ENCODE data around the gene FXYD4. TPM values are rescaled to one million over a fixed set of nuclear protein-coding genes. Genes with fewer than 3 reads are reported as not detected.
A peak's percentile ranks its signal among the peaks of the same experiment; 100 is the strongest.

Gene FXYD4
- total RNA-seq, 1 donor from 2014 or later, result not detected

GRCh38 chr10:43399320-43400310, 28.2 kb downstream of the FXYD4 start:
- H3K9me3 Mint-ChIP-seq, result no peaks in the 10 kb centered on the region
- H3K4me3 Mint-ChIP-seq, result peak overlapping the region; percentile 96
- H3K36me3 Mint-ChIP-seq (ENCODE audit: low read depth), result peaks cover 72% of the 10 kb centered on the region
- H3K4me1 Mint-ChIP-seq, result peaks cover 75% of the 10 kb centered on the region
- DNase-seq, result no peak
- peak overlapping the region; percentile 85 for H3K27ac Mint-ChIP-seq
- no peaks in the 10 kb centered on the region for H3K27me3 Mint-ChIP-seq
- intact Hi-C loops (cut with micrococcal nuclease), result loop anchor here (5.0 kb wide), 1 partner anchor 597 kb away; no protein-coding TSS in a partner anchor

DNA sequence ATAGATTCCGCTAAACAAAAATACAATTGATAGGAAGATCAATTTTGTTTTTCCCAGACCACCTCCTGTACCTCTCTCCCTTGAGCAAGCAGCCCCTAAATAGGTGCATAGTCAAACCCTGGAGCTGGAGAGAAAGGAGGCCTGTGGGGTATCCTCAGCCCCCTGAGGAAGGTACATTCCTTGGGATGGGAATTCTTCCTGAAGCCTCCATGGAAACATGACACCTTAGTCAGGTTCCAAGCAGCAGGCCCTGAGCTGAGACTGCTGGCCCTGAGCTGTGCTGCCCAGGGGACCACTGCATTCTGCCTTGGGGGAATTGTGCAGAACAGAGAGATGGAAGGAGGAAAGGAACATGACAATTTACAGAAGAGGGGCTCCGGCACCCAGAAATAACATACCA, 30.2 kb downstream of the FXYD4 start:
- intact Hi-C loops (cut with micrococcal nuclease), result loop anchor here (5.0 kb wide), 1 partner anchor 599 kb away; no protein-coding TSS in a partner anchor
- H3K36me3 Mint-ChIP-seq (ENCODE audit: low read depth), result peaks cover 70% of the 10 kb centered on the region
- H3K27ac Mint-ChIP-seq, result peak overlapping the region; percentile 68
- peak overlapping the region; percentile 96 for H3K4me3 Mint-ChIP-seq
- no peaks in the 10 kb centered on the region for H3K27me3 Mint-ChIP-seq
- H3K9me3 Mint-ChIP-seq, result no peaks in the 10 kb centered on the region
- peaks cover 60% of the 10 kb centered on the region for H3K4me1 Mint-ChIP-seq
- no peak for DNase-seq

DNA sequence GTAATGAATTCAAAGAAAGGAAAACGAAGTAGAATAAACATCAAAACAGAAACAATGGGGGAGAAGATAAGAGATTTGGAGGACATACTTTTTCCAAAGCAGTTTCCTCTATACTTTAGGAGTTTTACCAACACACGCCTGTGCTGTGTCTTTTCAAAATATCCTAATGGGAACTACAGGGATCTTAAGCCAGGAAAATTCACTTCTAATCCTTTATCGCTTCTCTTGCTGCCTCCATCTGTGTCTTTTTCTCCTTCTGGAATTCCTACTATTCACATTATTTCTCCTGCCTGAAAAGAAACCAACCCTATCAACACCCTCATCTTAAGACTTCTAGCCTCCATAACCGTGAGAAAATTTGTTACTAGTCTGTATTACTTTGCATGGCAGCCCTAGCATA, 30.7 kb downstream of the FXYD4 start:
- Mint-ChIP-seq H3K36me3 (ENCODE audit: low read depth) (peaks cover 70% of the 10 kb centered on the region), H3K9me3 (no peaks in the 10 kb centered on the region), H3K27ac (peak overlapping the region; percentile 67), H3K4me1 (peaks cover 59% of the 10 kb centered on the region), H3K4me3 (peak overlapping the region; percentile 96), H3K27me3 (no peaks in the 10 kb centered on the region)
- no peak for DNase-seq
- intact Hi-C loops (cut with micrococcal nuclease), result loop anchor here (5.0 kb wide), 1 partner anchor 600 kb away; no protein-coding TSS in a partner anchor

DNA sequence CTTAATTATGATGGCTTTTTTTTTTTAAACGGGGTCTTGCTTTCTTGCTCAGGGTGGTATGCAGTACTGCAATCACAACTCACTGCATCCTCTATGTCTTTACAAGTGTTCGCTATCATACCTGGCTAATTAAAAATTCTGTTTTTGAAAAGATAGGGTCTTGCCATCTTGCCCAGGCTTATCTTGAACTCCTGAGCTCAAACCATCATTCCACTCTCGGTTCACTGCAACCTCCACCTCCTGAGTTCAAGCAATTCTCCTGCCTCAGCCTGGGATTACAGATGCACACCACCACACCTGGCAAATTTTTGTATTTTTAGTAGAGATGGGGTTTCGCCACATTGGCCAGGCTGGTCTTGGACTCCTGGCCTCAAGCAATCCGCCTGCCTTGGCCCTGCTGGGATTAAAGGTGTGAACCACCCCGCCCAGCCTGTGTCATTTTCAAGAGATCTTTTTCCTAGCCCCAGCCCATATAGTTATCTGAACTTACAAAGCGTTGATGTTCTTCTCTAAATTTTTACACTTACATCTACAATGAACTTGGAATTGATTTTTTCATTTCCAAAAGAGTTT, 31.5 kb downstream of the FXYD4 start:
- DNase-seq, result no peak
- Mint-ChIP-seq H3K4me1 (peaks cover 56% of the 10 kb centered on the region), H3K4me3 (peak overlapping the region; percentile 96), H3K9me3 (no peaks in the 10 kb centered on the region), H3K27ac (peak overlapping the region; percentile 14), H3K27me3 (no peaks in the 10 kb centered on the region), H3K36me3 (ENCODE audit: low read depth) (peaks cover 68% of the 10 kb centered on the region)
- intact Hi-C loops (cut with micrococcal nuclease), result loop anchor here (5.0 kb wide), 1 partner anchor 601 kb away; no protein-coding TSS in a partner anchor

DNA sequence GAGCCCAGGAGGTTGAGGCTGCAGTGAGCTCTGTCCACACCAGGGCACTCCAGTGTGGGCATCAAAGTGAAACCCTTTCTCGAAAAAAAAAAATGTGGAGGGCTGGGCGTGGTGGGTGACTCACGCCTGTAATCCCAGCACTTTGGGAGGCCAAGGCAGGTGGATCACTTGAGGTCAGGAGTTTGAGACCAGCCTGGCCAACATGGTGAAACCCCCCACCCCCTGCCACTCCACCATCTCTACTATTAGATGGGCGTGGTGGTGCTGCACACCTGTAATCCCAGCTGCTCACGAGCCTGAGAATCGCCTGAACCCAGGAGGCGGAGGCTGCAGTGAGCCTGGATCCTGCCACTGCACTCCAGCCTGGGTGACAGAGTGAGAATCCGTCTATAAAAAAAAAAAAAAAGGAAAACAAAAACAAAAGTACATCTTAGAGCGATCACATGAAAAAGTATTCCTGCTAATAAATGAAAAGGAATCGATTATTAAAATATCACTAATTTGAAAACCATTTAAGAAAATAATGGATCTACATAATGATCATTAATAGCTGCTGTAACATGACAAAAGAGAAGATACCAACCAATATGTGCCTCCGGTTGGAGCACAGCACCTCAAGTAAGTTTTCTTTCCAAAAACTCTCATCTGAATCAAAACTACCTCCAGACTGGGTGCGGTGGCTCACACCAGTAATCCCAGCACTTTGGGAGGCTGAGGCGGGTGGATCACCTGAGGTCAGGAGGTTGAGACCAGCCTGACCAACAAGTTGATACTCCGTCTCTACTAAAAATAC, 32.7 kb downstream of the FXYD4 start:
- H3K27me3 Mint-ChIP-seq, result no peaks in the 10 kb centered on the region
- peaks cover 67% of the 10 kb centered on the region for H3K36me3 Mint-ChIP-seq (ENCODE audit: low read depth)
- H3K4me1 Mint-ChIP-seq, result peaks cover 51% of the 10 kb centered on the region
- H3K4me3 Mint-ChIP-seq, result peak overlapping the region; percentile 96
- H3K9me3 Mint-ChIP-seq, result no peaks in the 10 kb centered on the region
- intact Hi-C loops (cut with micrococcal nuclease), result loop anchor here (5.0 kb wide), 1 partner anchor 602 kb away; no protein-coding TSS in a partner anchor
- no peak for DNase-seq
- peak overlapping the region; percentile 86 for H3K27ac Mint-ChIP-seq

- Mint-ChIP-seq H3K4me3 (peak overlapping the region; percentile 96), H3K27ac (peak overlapping the region; percentile 86), H3K4me1 (peaks cover 49% of the 10 kb centered on the region), H3K9me3 (no peaks in the 10 kb centered on the region), H3K36me3 (ENCODE audit: low read depth) (peaks cover 64% of the 10 kb centered on the region), H3K27me3 (no peaks in the 10 kb centered on the region)
- intact Hi-C loops (cut with micrococcal nuclease), result loop anchor here (5.0 kb wide), 2 partner anchors 602 to 767 kb away; partner anchors contain the start of gene ZNF33B
- peak; percentile 78 for DNase-seq
Observed at GRCh38 chr10:43404704-43405084, 33.3 kb downstream of the FXYD4 start.

DNA sequence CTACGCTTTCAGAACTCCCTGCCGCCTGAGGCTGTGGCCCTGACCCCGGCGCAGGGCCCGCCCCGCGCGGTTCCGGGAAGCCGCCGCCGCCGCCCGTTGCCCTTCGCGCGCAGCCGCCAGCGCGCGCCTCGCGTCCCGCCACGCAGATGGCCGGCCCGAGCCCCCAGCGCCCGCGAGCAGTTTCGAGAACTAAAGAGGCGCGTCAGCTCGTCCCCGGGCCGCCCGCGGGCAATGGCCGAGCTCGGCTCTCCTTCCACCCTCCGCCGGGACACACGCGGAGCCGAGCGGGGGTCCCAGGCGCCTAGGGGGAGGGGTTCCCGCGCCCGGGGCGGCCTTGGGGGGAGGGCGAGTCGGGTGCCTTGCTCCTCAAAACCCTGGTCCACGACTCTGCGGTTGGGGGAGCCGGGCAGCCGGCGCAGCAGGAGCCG, 35.7 kb downstream of the FXYD4 start:
- Mint-ChIP-seq H3K4me3 (peak overlapping the region; percentile 96), H3K9me3 (no peaks in the 10 kb centered on the region), H3K4me1 (peaks cover 38% of the 10 kb centered on the region), H3K36me3 (ENCODE audit: low read depth) (peaks cover 53% of the 10 kb centered on the region), H3K27me3 (no peaks in the 10 kb centered on the region), H3K27ac (peak overlapping the region; percentile 99)
- intact Hi-C loops (cut with micrococcal nuclease), result loop anchor here (1.0 to 5.0 kb wide), 2 partner anchors 10 to 770 kb away; partner anchors contain the start of gene ZNF33B
- peak; percentile 92 for DNase-seq

- Mint-ChIP-seq H3K36me3 (ENCODE audit: low read depth) (peaks cover 48% of the 10 kb centered on the region), H3K9me3 (no peaks in the 10 kb centered on the region), H3K27ac (peak overlapping the region; percentile 99), H3K4me3 (peak overlapping the region; percentile 96), H3K4me1 (peaks cover 32% of the 10 kb centered on the region), H3K27me3 (no peaks in the 10 kb centered on the region)
- DNase-seq, result peak; percentile 95
- intact Hi-C loops (cut with micrococcal nuclease), result loop anchor here (1.0 to 5.0 kb wide), 5 partner anchors 10 to 770 kb away; partner anchors contain the start of genes BMS1, CSGALNACT2 and ZNF33B
Observed at GRCh38 chr10:43407576-43408330, 36.3 kb downstream of the FXYD4 start.

DNA sequence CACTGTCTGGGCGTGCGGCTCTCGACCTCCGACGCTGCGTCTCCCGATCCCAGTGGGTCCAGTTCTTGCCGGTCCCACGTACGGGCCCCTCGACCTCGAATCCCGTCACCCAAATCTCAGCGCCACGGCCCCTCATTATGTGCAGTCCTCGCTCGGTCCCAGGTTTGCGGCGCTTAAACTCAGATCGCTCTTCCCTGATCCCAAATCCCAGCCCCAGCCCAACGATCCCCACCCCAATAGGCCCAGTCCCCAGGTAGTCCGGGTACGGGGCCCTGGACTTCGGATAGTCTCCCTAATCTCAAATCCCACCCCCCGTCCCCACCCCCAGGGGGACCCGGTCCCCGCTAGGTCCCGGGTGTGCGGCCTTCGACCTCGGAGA, 36.9 kb downstream of the FXYD4 start:
- Mint-ChIP-seq H3K9me3 (no peaks in the 10 kb centered on the region), H3K27me3 (no peaks in the 10 kb centered on the region), H3K36me3 (ENCODE audit: low read depth) (peaks cover 42% of the 10 kb centered on the region)

DNA sequence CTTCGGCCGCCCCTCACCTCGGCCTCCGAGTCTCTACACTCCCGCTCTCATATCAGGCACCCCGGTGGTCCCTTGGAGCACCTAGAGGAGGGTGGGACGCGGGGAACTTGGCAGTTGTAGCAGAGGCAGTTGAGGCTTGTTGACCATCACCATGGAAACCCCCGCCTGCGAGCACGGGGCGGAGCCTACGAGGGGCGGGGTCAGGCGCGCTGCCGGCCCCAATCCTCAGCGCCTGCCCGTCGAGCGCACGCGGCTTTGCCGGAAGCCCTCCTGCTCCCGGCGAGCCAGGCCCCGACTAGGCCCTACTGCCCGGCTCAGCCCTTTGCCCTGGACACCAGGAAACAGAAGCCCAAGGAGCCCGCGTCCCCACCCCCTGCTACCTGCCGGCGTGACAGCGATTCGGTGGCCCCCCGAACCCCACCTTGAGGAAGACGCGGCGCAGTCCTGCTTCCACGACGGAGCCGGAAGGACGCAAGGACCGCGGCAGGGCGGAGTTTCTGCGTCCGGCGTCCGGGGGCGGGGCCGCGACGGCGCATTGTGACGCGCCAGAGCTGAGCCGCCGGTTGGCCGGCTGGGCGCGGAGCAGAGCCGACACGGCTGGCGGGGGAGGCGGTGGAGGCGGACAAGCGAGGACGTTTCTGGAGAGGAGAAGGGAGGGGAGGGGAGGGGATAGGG, 37.4 kb downstream of the FXYD4 start, which contains the start of gene HNRNPF:
HNRNPF (minus strand) TSS at position 477 of the 675 bp plus-strand sequence. CDS start 21,302 bp downstream, outside the sequence.
- Mint-ChIP-seq H3K27ac (peak within 1 kb of the TSS; percentile 99), H3K4me1 (peaks cover 24% of the 10 kb centered on the region), H3K4me3 (peak within 1 kb of the TSS; percentile 96), H3K36me3 (ENCODE audit: low read depth) (peaks cover 40% of the 10 kb centered on the region), H3K9me3 (no peaks in the 10 kb centered on the region), H3K27me3 (no peaks in the 10 kb centered on the region)
- intact Hi-C loops (cut with micrococcal nuclease), result loop anchor here (1.0 to 5.0 kb wide), 6 partner anchors 11 to 772 kb away; partner anchors contain the start of genes BMS1, CSGALNACT2 and ZNF33B
- peak; percentile 99 for DNase-seq

More for the DNA sequence above, 36.9 kb downstream of the FXYD4 start:
- H3K27ac Mint-ChIP-seq, result peak overlapping the region; percentile 99
- no peak for DNase-seq
- intact Hi-C loops (cut with micrococcal nuclease), result loop anchor here (1.0 to 5.0 kb wide), 4 partner anchors 46 to 771 kb away; partner anchors contain the start of genes BMS1, CSGALNACT2 and ZNF33B
- peak overlapping the region; percentile 96 for H3K4me3 Mint-ChIP-seq
- peaks cover 27% of the 10 kb centered on the region for H3K4me1 Mint-ChIP-seq

DNA sequence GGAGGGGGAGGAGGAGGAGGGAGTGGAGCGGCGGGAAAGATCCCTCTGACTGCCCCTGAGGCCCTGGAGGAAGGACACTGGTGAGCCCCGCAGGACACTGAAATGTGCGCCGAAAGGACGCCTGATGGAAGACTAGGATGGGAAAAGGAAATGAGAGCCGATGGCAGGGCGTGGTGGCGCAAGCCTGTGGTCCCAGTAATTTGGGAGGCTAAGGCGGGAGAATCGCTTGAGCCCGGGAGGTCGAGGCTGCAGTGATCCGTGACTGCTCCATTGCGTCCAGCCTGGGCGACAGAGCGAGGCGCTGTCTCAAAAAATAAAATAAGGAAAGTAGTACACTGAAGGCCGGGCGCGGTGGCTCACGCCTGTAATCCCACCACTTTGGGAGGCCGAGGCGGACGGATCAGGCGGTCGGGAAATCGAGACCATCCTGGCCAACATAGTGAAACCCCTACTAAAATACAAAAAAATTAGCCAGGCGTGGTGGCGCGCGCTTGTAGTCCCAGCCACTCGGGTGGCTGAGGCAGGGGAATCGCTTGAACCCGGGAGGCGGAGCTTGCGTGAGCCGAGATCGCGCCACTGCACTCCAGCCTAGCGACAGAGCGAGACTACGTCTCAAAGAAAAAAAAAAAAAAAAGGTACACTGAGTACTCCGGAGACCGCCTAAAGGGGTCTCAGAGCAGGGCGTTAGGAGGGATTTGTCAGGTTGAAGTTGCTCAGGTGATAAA, 38.1 kb downstream of the FXYD4 start:
- no peaks in the 10 kb centered on the region for H3K9me3 Mint-ChIP-seq
- no peaks in the 10 kb centered on the region for H3K27me3 Mint-ChIP-seq
- H3K4me1 Mint-ChIP-seq, result peaks cover 20% of the 10 kb centered on the region
- peaks cover 33% of the 10 kb centered on the region for H3K36me3 Mint-ChIP-seq (ENCODE audit: low read depth)
- intact Hi-C loops (cut with micrococcal nuclease), result loop anchor here (1.0 to 5.0 kb wide), 5 partner anchors 11 to 772 kb away; partner anchors contain the start of genes BMS1 and ZNF33B
- H3K27ac Mint-ChIP-seq, result peak overlapping the region; percentile 99
- H3K4me3 Mint-ChIP-seq, result peak overlapping the region; percentile 96
- DNase-seq, result peak; percentile 92

All from activated CD4-positive, alpha-beta T cell treated with anti-CD3 and anti-CD28 coated beads, Interleukin-2, amount 10 ng/mL, durations not matched to agents 24 days and 14 days (primary cell).